Anterior cingulate cortex (tissue), 58 donors: ENCODE data around the gene CRHR2.
"Not testable (repeated sequence)": the region's sequence is repeated elsewhere in the genome, so short reads cannot be mapped to it uniquely, and the experiment has no call there.

Experiments used
- DNase-seq, 58 donors: peaks; one replicate each; lab custom pipeline; 2025; lab: John Stamatoyannopoulos, UW

The CRHR2 gene

DNA sequence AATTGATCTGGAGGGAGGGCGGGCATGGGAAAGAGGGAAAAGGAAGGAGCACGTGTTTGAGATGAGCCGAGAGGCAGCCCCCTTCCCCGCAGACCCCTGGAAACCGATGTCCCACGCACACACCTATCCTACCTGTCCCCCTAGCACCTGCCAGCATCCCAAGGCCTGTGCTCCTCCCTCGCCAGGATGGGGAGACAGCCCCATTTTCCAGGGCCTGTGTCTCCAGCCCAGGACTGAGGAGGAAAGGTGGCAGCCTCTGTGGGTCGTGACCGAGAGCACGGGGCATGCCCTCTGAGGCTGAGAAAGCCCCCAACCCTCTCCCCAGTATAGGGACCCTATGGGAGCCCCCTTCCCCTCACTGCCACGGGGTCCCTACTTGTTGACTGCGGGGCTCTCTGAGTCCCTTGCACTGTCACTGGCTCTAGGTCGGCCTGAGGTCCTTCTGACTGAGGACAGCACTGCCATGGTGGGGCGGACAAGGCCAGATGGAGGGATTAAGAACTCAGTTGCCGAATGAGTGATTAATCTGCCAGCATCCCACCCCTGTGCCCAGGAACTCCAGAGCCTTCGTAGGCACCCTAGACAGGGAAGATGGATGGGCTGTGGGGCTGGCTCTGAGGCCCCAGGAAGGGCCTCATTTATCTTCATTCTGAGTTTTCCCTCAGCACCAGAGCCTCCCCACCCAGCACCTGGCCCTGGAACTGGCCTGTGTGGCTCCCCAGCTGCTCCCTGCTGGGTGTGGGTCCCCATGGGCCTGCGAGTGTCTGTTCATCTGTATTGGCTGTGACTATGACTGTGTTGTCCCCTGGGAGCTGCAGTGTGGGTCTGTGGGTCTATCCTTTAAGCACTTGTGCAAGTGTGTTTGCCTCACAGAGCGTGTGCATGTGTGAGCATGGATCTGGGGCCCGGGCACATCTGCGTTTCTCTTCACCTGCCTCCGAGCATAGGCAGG is 26.0 kb downstream of the CRHR2 start:
- no peak for DNase-seq

DNA sequence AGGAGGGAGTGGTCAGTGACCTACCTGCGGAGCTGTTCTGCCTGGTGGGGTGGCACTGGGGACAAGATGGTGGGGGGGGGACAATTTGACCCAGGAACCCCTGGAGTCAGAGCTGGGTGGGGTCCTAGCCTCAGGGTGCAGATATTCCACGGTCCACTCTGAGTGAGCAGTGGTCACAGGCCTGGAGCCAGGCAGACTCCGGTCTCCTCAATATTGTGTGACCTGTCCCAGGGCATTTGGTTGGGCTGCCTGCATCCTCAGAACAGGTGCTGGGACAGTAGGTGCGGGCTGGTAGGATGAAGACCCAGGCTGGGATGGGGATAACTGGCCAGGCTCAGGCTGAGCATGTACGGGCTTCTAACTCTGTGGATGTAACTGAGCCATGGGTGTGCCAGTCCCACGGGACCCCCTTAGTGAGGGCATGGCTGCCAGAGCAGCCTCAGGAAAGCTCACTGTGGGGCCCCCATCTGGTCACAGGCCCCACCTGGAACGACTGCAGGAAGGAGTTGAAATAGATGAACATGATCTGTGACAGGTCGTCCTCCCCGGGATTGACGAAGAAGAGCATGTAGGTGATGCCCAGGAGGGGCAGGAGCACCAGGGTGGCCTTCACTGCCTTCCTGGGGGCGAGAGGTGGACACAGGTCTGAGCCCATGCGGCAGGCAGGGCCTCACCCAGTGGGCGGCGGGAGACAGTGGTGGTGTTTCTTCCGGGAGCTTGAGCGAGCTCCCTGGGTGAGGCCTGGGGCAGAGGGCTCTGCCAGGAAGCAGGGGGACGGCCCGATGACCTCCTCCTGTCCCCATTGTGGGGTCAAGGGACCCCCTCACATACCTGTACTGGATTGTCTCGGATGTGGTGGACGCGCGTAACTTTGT is 26.9 kb downstream of the CRHR2 start:
- DNase-seq: no peak

DNA sequence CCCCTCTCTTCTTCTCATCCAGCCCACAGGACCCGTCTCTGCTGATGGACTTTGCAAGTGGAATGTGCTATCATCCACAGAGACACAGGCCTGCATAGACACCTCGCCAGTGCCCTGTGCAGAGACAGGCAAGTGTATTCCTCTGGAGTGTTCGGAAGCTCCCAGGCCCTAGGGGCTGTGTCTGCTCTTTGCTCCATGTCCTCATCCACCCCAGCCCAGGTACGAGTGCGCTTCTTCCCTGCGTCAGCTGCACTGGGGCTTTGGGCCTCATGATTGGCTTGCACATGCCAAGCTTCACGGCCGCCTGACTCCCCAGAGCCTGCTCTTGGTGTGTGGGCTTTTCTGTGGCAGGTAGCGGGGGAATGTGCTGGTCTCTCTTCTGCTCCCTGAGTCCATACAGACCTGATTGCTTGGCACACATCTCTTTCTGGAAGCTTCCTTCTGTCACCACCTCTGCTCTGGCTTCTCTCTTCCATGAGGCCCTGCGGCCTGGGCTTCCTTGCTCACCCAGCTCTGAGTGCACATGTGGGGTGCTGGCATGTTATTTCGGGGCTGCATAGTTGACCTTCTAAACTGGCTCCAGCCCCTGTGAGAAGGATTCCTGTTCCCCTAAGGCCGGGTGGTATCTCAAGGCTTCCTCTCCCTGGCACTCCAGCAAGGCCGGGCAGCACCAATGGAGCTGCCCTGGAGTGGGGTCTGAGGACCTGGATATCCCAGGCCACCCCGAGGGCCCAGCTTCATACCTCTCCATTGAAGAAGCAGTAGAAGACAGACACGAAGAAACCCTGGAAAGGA is 27.8 kb downstream of the CRHR2 start:
- DNase-seq: no peak

DNA sequence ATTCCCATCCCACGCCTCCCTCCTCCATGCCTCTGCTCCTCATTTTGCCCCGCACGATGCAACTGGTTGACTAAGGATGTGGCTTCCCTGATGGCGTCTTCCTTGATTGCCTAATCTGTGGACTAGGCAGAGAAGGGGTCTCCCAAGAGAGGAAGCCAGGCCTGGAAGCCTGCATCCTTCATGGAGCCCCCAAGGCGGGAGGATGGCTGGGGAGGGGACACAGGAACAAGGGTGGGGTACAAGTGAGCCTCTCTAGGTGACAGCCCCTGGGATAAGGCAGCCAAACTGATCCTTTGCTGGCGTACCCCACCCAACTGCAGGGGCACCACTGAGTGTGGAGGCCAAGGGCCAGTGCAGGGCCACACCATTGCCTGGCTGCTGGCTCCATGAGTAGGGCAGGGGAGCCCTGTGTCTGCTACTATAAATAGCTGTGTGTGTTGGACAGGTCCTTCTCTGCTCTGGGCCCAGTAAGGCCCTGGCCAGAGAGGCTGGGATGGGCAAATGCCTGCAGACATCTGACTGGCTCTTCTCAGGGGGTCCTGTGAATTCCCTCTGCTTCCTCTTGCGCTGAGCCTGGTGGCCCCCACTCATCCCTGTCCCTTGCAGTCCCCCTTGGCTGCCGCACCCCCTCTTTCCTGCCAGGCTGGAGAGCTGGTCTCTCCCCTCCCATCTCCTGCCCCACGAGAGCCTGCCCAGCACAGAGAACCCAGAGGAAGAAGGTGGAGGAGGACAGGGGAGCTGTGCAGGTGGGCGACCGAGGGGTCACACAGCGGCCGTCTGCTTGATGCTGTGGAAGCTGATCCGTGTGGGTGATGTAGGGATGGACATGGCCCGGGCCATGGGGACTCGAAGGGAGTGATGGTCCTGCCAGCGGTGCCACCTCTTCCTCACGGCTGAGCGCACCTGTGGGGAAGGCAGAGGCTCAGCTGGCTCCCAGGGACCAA is 29.3 kb downstream of the CRHR2 start:
- DNase-seq: no peak

DNA sequence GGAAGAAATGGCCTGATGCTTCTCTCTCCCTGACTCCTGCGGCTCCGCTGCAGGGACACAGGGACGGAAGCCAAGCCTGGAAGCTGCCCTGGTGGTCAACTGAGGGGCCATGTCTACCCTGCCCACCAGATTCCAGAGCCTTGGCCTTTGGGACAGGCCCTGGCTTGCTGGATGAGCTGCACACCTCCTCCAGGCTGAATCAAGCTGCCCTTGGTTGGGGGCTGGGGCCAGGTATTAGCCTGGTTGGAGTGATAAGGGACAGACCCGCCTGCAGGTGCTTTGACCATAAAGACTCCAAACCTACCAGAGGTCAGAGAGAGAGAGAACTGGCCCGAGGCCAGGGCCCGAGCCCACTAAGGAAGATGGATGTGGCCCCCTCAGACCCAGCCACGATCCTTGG is 30.1 kb downstream of the CRHR2 start:
- DNase-seq: no peak

DNA sequence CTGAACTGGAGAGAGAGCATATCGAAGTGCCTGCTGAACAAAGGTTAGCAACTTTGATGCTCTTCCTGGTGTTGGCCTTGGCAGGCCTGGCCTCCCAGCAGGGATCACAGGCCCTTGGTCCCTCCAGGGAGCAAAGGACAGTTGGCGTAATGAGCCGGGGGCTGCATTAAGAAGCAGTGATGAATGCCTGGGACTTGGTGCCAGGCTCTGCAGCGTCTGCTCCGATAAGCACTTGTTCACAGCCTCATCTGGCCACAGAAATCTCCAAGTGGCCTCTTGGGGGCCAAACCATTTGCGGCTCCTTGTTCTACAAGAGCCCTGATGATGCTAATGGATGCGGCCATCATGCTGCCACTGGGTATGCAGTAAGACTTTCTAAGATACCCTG is 31.8 kb downstream of the CRHR2 start:
- DNase-seq: no peak

DNA sequence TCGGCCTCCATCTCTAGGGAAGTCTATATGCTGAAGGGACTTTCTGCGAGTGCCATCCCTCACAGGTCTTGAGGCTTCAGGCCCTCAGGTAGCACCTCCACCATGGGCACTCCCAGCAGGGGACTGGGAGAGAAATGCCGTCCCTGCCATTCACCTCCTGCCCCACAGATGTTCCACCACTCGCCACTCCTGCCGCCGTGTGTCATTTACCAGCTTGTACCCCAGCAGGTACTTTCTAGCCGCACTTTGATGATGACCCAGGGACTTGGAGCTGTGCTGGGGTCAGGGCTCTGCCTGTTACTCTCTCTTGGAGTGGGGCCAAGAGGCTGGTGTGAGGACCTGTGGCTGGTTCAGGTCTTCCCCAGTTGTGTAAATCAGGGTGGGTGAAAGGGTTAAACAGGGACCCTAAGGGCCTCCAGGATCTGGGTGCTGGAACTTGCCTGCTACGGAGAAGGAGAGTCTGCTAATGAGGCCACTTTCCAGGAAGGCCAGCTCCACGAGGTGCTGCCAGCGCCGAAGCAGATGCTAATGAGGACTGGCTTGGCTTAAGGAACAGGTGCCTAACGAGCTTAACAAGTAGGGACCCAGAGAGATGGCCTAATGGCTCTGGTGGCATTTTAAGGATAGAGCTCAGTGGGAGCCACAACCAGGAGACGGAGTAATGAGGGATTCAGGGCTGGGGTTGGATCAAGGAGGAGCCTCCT is 32.4 kb downstream of the CRHR2 start:
- no peak for DNase-seq

DNA sequence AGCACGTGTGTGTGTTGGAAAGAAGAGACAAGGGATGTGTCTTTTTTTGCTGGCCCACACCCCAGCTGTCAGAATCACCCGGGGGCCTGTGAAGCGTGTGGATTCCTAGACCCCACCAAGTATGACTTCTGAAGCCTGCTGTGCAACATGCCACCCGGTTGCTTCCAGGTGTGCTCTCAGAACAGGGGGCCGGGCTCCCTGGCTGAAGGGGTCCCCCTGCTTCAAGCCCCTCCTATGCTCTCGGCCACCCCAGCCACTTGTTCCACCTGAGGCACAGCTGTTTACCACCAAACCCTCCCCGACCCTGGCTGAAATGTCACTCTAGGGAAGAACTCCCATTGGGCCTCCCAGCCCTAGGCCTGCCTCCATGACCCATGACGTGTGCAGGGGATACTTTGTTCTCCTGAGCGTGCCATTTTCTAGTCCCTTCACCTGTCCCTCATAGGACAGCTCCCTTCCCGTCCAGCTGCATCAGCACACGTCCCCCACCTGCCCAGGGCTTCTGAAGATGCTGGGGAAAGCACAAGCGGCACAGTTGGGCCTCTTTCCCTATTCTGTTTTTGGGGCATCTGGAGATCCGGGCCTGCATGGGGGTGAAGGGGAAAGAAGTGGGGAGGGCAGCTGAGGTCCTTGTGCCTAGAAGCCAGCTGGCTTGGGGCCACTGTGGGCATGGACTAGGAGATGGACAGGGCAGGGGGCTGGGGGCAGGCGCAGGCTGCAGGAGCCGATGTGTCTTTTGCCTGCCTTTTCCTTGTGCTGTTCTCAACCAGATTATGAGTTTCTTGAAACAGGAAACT is 33.3 kb downstream of the CRHR2 start:
- DNase-seq: no peak

DNA sequence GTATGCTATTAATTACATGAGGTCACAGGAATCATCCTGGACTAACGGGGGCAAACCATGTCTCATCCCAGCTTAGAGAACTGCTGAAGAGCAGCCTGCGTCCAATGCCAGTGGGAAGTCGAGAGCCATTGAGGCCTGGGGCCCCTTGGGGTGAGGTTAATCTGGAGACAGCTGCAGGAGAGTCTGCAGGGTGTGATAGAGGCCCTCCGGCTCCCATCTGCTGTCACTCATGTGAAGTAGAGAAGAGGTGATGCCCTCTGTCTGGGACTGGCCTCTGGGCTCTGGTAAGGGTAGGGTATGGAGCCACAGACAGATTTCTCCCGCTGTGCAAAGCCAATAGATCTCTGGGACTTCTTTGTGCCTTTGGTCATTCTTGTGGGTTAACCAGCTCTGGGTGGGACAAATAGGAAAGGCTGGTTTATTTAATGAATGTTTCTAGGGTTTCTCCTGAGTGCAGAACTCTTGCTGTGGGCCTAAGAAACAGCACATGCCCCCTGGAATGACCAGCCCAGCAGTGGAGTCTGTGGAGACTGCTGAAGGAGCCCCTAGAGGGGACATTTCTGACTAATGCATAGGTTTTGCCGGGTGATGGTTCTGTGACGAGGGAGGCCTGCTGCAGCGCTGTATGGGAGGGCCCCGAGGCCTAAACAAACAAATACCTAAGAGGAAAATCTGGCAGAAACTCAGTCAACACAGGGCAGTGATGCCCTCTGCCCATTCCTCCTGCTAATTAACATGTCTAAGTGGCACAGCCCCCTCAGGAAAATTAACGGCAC is 34.5 kb downstream of the CRHR2 start:
- no peak for DNase-seq

DNA sequence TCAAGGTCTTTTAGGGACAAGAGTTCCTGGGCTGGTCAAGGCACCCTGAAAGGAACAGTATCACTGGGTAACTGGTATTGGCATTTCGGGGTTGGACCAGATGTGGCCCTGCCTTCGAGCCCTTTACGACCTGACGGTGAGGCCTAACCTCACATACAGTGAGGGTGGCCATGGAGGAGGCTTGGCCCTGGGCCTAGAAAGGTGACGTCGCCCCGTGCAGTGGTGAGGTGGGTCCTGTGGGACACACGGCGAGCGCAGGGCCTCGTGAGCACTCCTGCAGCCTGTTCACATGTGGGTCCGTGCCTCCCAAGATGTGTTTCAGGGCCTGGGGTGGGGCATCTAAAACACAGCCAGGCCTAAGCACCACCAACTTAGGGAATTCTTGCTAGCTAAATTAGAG is 36.1 kb downstream of the CRHR2 start:
- DNase-seq: no peak

DNA sequence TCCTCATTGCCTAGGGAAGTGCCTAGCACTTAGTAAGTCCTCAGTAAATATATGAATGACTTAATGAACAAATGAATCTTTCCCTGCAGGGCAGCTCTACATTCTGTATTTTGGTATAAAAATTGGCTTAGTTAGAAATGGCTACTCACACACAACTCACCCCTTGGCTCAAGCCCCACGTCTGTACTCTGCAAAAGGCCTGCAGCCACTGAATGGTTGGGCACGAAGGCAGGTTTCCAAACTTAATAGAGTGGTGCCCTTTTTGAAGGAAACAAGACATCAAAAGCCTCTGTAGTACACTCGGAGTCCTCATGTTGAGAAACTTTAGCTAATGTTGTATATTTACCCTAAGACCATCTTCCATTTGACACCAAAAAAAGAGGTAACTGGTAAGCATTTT is 36.6 kb downstream of the CRHR2 start:
- DNase-seq: no peak

DNA sequence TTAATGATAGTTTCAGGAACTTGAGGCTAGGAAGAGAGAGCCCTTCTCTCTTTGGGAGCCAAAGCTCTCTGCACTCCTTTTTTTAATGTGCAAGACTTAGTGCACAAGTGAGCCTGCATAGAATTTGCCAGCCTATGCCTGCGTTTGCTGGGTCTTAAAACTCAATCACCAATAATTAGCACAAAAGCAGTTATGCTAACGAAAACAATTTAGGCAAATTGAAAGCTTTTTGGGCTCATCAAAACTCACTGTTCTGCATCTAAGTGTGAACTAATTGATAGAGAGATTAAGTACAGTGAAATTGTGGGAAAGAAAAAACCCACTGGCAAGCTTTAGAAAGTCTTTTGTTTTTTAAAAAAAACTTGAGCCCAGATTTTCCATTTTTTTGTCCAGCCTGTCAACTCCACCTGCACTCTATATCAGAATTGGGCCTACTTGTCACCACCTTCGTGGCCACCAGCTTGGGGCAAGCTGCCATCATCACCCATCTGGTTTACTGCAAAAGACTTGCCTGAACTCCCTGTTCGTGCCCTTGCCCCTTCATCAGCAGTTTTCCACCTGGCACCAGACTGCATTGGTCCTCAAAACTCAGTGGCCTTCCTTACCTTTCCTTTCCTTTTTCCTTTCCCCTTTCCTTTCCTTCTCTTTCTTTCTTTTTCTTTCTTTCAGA is 37.8 kb downstream of the CRHR2 start:
- no peak for DNase-seq

DNA sequence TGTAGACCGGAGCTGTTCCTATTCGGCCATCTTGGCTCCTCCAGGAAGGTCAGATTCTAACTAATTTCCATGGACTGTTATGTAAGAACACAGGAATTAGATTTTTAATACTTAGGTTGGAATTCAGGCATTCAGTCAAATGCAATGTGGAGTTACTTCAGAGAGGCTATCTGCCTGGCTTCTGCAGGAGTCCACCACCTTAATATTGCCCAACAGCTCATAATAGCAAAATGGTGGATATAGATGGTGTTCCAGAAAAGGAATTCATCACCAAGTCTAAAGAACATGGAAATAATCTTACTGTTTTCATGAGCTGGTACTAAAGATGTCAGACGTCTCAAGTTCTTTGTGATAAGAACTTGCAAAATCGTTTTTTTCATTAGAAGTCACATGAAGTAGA is 39.5 kb downstream of the CRHR2 start:
- DNase-seq: no peak

DNA sequence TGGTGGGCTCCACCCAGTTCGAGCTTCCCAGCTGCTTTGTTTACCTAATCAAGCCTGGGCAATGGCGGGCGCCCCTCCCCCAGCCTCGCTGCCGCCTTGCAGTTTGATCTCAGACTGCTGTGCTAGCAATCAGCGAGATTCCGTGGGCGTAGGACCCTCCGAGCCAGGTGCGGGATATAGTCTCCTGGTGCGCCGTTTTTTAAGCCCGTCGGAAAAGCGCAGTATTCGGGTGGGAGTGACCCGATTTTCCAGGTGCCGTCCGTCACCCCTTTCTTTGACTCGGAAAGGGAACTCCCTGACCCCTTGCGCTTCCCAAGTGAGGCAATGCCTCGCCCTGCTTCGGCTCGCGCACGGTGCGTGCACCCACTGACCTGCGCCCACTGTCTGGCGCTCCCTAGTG is 39.9 kb downstream of the CRHR2 start:
- not testable (repeated sequence) for DNase-seq

DNA sequence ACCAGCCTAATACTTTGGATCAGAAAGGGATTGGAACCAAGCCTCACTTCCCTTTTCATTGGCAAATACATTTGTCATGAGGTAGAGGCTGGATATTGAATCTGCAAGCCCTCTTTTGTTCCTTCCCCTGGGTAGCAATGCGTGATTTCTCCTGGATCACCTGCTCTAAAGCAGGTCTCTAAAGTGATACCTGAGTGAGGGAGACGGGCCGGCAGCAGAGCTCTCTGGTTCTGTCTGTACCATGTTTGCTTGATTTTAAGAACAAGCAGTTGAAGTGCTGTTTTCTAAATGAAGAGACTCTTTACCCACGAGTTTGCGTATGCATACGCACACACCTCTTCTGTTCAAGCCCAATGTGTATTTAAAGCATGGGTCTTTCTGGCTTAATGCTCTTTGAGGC is 46.5 kb downstream of the CRHR2 start:
- DNase-seq: no peak

DNA sequence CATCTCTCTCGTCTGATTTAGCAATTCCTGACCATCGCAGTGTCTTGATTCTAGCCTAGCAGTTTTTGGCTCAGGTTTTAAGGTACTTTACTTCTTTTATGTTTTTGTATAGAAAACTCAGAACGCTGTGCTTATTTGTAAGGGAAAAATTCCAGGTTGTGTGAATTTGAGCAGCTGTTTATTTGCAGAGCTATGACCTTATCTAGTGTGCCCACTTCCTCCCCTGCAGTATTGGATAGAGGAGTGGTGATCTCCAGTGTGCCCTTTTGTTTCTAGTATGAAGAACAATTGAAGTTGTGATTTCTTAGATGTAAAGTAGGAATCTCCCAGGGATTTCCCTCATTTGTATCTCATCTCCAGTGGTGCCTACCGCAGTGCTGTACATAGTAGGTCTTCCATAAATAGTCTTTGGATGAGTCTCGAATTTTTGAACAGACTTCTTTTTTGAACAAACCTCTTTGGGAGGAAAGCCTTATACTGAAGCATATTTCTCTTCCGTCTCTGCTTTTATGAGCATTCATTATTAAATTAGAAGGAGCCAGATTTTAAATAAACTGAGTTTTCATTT is 47.5 kb downstream of the CRHR2 start:
- DNase-seq: no peak
